Measurements from ENCODE around the gene RELN. TPM values are rescaled to one million over a fixed set of nuclear protein-coding genes. Genes with fewer than 3 reads are reported as not detected.

RELN gene
- total RNA-seq, 4 donors from 2014 or later: 1.8 to 47.4 (median 6.7) TPM

GRCh38 chr7:104007614-104008013 is 18.2 kb upstream of the RELN start:
- Histone ChIP-seq H3K27me3 (no peaks in the 10 kb centered on the region), H3K4me3 (no peak overlapping the region), H3K4me1 (no peaks in the 10 kb centered on the region), H3K36me3 (no peaks in the 10 kb centered on the region), H3K27ac (no peak overlapping the region), H3K9me3 (no peaks in the 10 kb centered on the region)
- DNase-seq: no peak
- no peak for TF ChIP-seq POLR2A (IDR thresholded peaks at IDR 0.05)
- TF ChIP-seq, protein P1, sequence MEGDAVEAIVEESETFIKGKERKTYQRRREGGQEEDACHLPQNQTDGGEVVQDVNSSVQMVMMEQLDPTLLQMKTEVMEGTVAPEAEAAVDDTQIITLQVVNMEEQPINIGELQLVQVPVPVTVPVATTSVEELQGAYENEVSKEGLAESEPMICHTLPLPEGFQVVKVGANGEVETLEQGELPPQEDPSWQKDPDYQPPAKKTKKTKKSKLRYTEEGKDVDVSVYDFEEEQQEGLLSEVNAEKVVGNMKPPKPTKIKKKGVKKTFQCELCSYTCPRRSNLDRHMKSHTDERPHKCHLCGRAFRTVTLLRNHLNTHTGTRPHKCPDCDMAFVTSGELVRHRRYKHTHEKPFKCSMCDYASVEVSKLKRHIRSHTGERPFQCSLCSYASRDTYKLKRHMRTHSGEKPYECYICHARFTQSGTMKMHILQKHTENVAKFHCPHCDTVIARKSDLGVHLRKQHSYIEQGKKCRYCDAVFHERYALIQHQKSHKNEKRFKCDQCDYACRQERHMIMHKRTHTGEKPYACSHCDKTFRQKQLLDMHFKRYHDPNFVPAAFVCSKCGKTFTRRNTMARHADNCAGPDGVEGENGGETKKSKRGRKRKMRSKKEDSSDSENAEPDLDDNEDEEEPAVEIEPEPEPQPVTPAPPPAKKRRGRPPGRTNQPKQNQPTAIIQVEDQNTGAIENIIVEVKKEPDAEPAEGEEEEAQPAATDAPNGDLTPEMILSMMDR (IDR thresholded peaks at IDR 0.05): no peak
- intact Hi-C loops (cut with DNase I; ENCODE audit: low total_unique reads): no loop called here

GRCh38 chr7:104005197-104005596 is 15.7 kb upstream of the RELN start:
- intact Hi-C loops (cut with DNase I; ENCODE audit: low total_unique reads): no loop called here
- no peaks in the 10 kb centered on the region for H3K9me3 ChIP-seq
- H3K4me1 ChIP-seq: no peaks in the 10 kb centered on the region
- no peak overlapping the region for H3K27ac ChIP-seq
- H3K4me3 ChIP-seq: no peak overlapping the region
- no peaks in the 10 kb centered on the region for H3K27me3 ChIP-seq
- H3K36me3 ChIP-seq: no peaks in the 10 kb centered on the region
- DNase-seq: no peak
- TF ChIP-seq, protein P1 (IDR thresholded peaks at IDR 0.05): no peak
- TF ChIP-seq POLR2A (IDR thresholded peaks at IDR 0.05): no peak

DNA sequence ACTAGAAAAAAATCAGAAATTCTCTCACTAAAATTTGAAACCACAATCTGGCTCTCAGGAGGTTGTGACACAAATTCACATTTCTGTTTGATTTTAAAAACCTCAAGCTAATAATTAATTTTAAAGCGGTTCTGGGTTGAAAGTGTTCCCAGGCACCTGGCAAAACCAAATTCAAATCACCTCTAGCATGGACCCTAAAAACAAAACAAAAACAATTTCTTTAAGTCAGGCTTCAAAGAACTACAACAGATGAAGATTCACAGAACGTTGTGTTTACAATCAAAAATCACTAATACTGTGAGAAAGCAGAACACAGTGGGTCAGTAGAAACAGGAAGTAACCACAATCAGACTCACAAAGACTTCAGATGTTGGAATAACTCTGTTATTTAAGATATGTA is 7.2 kb upstream of the RELN start:
- intact Hi-C loops (cut with DNase I; ENCODE audit: low total_unique reads): no loop called here
- no peak overlapping the region for H3K4me3 ChIP-seq
- peaks cover 0 to 2% of the 10 kb centered on the region in 2 donors for H3K27me3 ChIP-seq
- H3K27ac ChIP-seq: no peak overlapping the region
- H3K9me3 ChIP-seq: no peaks in the 10 kb centered on the region
- no peaks in the 10 kb centered on the region for H3K36me3 ChIP-seq
- TF ChIP-seq, protein P1 (IDR thresholded peaks at IDR 0.05): no peak
- no peak for TF ChIP-seq POLR2A (IDR thresholded peaks at IDR 0.05)
- DNase-seq: no peak
- no peaks in the 10 kb centered on the region for H3K4me1 ChIP-seq

DNA sequence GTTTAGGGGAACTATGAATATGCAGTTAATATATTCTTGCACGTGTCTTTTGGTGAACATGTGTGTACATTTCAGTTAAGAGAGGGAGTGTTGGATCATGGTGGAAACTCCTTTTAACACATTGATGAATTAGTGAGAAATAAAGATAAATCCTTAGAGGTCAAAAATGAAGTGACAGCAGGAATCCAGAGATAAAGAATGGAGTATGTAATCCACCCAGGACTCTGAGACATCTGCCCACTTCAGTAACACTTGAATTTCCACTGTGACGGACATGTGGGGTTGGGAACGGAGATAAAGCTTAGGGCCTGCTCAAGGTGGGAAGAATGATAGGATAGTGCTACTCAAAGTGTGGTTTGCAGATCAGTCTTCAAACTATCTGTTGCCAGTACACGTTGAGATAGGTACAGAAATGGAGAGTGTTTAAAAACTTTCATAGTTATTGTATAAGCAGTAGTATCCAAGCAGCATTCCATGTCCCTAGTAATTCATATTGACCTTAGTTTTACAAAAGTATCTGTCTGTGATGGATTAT is 6.6 kb upstream of the RELN start:
- TF ChIP-seq, protein P1 (IDR thresholded peaks at IDR 0.05): no peak
- TF ChIP-seq POLR2A (IDR thresholded peaks at IDR 0.05): no peak
- H3K4me3 ChIP-seq: no peak overlapping the region
- intact Hi-C loops (cut with DNase I; ENCODE audit: low total_unique reads): no loop called here
- H3K27me3 ChIP-seq: peaks cover 0 to 6% of the 10 kb centered on the region in 2 donors
- DNase-seq: no peak
- no peaks in the 10 kb centered on the region for H3K4me1 ChIP-seq
- no peaks in the 10 kb centered on the region for H3K9me3 ChIP-seq
- no peaks in the 10 kb centered on the region for H3K36me3 ChIP-seq
- no peak overlapping the region for H3K27ac ChIP-seq

GRCh38 chr7:103995554-103995953 is 6.1 kb upstream of the RELN start:
- H3K4me1 ChIP-seq: no peaks in the 10 kb centered on the region
- intact Hi-C loops (cut with DNase I; ENCODE audit: low total_unique reads): no loop called here
- peaks cover 0 to 8% of the 10 kb centered on the region in 2 donors for H3K27me3 ChIP-seq
- no peaks in the 10 kb centered on the region for H3K36me3 ChIP-seq
- no peak for DNase-seq
- no peaks in the 10 kb centered on the region for H3K9me3 ChIP-seq
- no peak overlapping the region for H3K4me3 ChIP-seq
- TF ChIP-seq, protein P1 (IDR thresholded peaks at IDR 0.05): no peak
- no peak for TF ChIP-seq POLR2A (IDR thresholded peaks at IDR 0.05)
- no peak overlapping the region for H3K27ac ChIP-seq
